NCI-H2029 (cell line): ENCODE data around the gene IGLL5.

ENCODE experiments used
- DNase-seq: peaks from one replicate; lab custom pipeline; 2025; lab: John Stamatoyannopoulos, UW

Gene IGLL5

GRCh38 chr22:22887621-22888503, at the start of gene IGLL5:
TSS of gene IGLL5 (plus strand) at chr22:22887816. CDS start at chr22:22888054, 238 bp downstream.
- no peak for DNase-seq

- no peak for DNase-seq
Measured at GRCh38 chr22:22838148-22838786, 49.3 kb upstream of the IGLL5 start.

- DNase-seq, result no peak
Measured at GRCh38 chr22:22839570-22840314, 47.9 kb upstream of the IGLL5 start.

GRCh38 chr22:22840780-22841179, 46.8 kb upstream of the IGLL5 start:
- DNase-seq, result no peak

- no peak for DNase-seq
Measured at GRCh38 chr22:22841598-22841997, 46.0 kb upstream of the IGLL5 start.

GRCh38 chr22:22842085-22842484, 45.5 kb upstream of the IGLL5 start:
- DNase-seq, result no peak

- peak; percentile 30 for DNase-seq
Measured at GRCh38 chr22:22843848-22844247, 43.8 kb upstream of the IGLL5 start.

- no peak for DNase-seq
Measured at GRCh38 chr22:22847241-22847640, 40.4 kb upstream of the IGLL5 start.

GRCh38 chr22:22848364-22848866, 39.2 kb upstream of the IGLL5 start:
- peak; percentile 33 for DNase-seq

- no peak for DNase-seq
Measured at GRCh38 chr22:22849640-22850610, 37.7 kb upstream of the IGLL5 start.

GRCh38 chr22:22851969-22852368, 35.6 kb upstream of the IGLL5 start:
- DNase-seq, result no peak

- DNase-seq, result no peak
Measured at GRCh38 chr22:22853713-22854112, 33.9 kb upstream of the IGLL5 start.

- no peak for DNase-seq
Measured at GRCh38 chr22:22854466-22854865, 33.1 kb upstream of the IGLL5 start.

GRCh38 chr22:22855085-22855484, 32.5 kb upstream of the IGLL5 start:
- DNase-seq, result no peak

- DNase-seq, result no peak
Measured at GRCh38 chr22:22855617-22856308, 31.9 kb upstream of the IGLL5 start.

- no peak for DNase-seq
Measured at GRCh38 chr22:22856364-22856763, 31.3 kb upstream of the IGLL5 start.

- DNase-seq, result no peak
Measured at GRCh38 chr22:22856885-22857606, 30.6 kb upstream of the IGLL5 start.

GRCh38 chr22:22857607-22858558, 29.7 kb upstream of the IGLL5 start:
- DNase-seq, result no peak

GRCh38 chr22:22858559-22858937, 29.1 kb upstream of the IGLL5 start:
- no peak for DNase-seq
